Measurements from ENCODE around the gene HTR4. TPM values are rescaled to one million over a fixed set of nuclear protein-coding genes. Genes with fewer than 3 reads are reported as not detected.
A peak's percentile ranks its signal among the peaks of the same experiment; 100 is the strongest.
"Not testable (repeated sequence)": the region's sequence is repeated elsewhere in the genome, so short reads cannot be mapped to it uniquely, and the experiment has no call there.

HTR4 gene
- total RNA-seq (2014; rRNA removed; shearing (Covaris generic)) = not detected in 2 replicates

GRCh38 chr5:148653836-148654781 is at the start of gene HTR4:
Gene HTR4 (minus strand): TSS chr5:148654527. CDS start chr5:148637014, 17,513 bp downstream.
- no peak for DNase-seq (ENCODE audit: low spot score)

GRCh38 chr5:148702019-148702596 is 47.8 kb upstream of the HTR4 start:
- no peak for DNase-seq (ENCODE audit: low spot score)

GRCh38 chr5:148699028-148699427 is 44.7 kb upstream of the HTR4 start:
- DNase-seq (ENCODE audit: low spot score) = no peak

- DNase-seq (ENCODE audit: low spot score) = no peak
These were observed 43.5 kb upstream of the HTR4 start for GRCh38 chr5:148697809-148698196.

- peak; percentile 69 for DNase-seq (ENCODE audit: low spot score)
These were observed 43.0 kb upstream of the HTR4 start for GRCh38 chr5:148697180-148697808.

GRCh38 chr5:148696187-148697036 is 42.1 kb upstream of the HTR4 start:
- no peak for DNase-seq (ENCODE audit: low spot score)

- no peak for DNase-seq (ENCODE audit: low spot score)
These were observed 36.6 kb upstream of the HTR4 start for GRCh38 chr5:148690945-148691344.

- no peak for DNase-seq (ENCODE audit: low spot score)
These were observed 34.5 kb upstream of the HTR4 start for GRCh38 chr5:148688787-148689186.

GRCh38 chr5:148687871-148688270 is 33.5 kb upstream of the HTR4 start:
- DNase-seq (ENCODE audit: low spot score) = no peak

GRCh38 chr5:148687427-148687826 is 33.1 kb upstream of the HTR4 start:
- DNase-seq (ENCODE audit: low spot score) = peak; percentile 55

- DNase-seq (ENCODE audit: low spot score) = no peak
These were observed 32.3 kb upstream of the HTR4 start for GRCh38 chr5:148686660-148687059.

- DNase-seq (ENCODE audit: low spot score) = no peak
These were observed 31.3 kb upstream of the HTR4 start for GRCh38 chr5:148685520-148686134.

GRCh38 chr5:148684528-148684927 is 30.2 kb upstream of the HTR4 start:
- no peak for DNase-seq (ENCODE audit: low spot score)

- no peak for DNase-seq (ENCODE audit: low spot score)
These were observed 29.3 kb upstream of the HTR4 start for GRCh38 chr5:148683651-148684050.

GRCh38 chr5:148682058-148683026 is 28.0 kb upstream of the HTR4 start:
- no peak for DNase-seq (ENCODE audit: low spot score)

GRCh38 chr5:148681157-148682057 is 27.1 kb upstream of the HTR4 start:
- DNase-seq (ENCODE audit: low spot score) = no peak

- not testable (repeated sequence) for DNase-seq (ENCODE audit: low spot score)
These were observed 19.4 kb upstream of the HTR4 start for GRCh38 chr5:148673704-148674103.

GRCh38 chr5:148666353-148666752 is 12.0 kb upstream of the HTR4 start:
- peak; percentile 10 for DNase-seq (ENCODE audit: low spot score)

GRCh38 chr5:148665431-148665830 is 11.1 kb upstream of the HTR4 start:
- DNase-seq (ENCODE audit: low spot score) = no peak

All from A172 (cell line).